ENCODE measurements around the gene NT5C3B.
"Not testable (repeated sequence)": the region's sequence is repeated elsewhere in the genome, so short reads cannot be mapped to it uniquely, and the experiment has no call there.

NT5C3B gene

GRCh38 chr17:41839448-41839847 is 3.4 kb upstream of the NT5C3B start:
- not testable (repeated sequence) for DNase-seq

- DNase-seq: no peak
These were observed 1.9 kb upstream of the NT5C3B start, which contains the start of gene KLHL10 for GRCh38 chr17:41837761-41838538. Gene KLHL10 (plus strand): TSS chr17:41837825. CDS start chr17:41837933, 108 bp downstream.

GRCh38 chr17:41836550-41837196 is 641 bp upstream of the NT5C3B start:
- DNase-seq: no peak

- DNase-seq: peak in 3 of 14 donors; percentile 12 to 41 (median 30)
These were observed 725 bp downstream of the NT5C3B start for GRCh38 chr17:41835214-41835799.

- DNase-seq: not testable (repeated sequence)
These were observed 6.1 kb downstream of the NT5C3B start for GRCh38 chr17:41829961-41830360.

- no peak for DNase-seq
These were observed 10.7 kb downstream of the NT5C3B start for GRCh38 chr17:41825175-41825845.

- DNase-seq: no peak
These were observed 11.9 kb downstream of the NT5C3B start for GRCh38 chr17:41824086-41824485.

GRCh38 chr17:41823580-41823979 is 12.5 kb downstream of the NT5C3B start:
- DNase-seq: no peak

GRCh38 chr17:41823141-41823524 is 12.9 kb downstream of the NT5C3B start:
- no peak for DNase-seq

- no peak for DNase-seq
These were observed 13.6 kb downstream of the NT5C3B start for GRCh38 chr17:41822216-41823140.

GRCh38 chr17:41821776-41822175 is 14.3 kb downstream of the NT5C3B start:
- no peak for DNase-seq

GRCh38 chr17:41818024-41818423 is 18.0 kb downstream of the NT5C3B start:
- DNase-seq: no peak

- no peak for DNase-seq
These were observed 19.3 kb downstream of the NT5C3B start for GRCh38 chr17:41816637-41817320.

GRCh38 chr17:41814195-41814594 is 21.8 kb downstream of the NT5C3B start:
- no peak for DNase-seq

- DNase-seq: no peak
These were observed 22.3 kb downstream of the NT5C3B start for GRCh38 chr17:41813699-41814124.

GRCh38 chr17:41813152-41813680 is 22.8 kb downstream of the NT5C3B start:
- DNase-seq: no peak

- peak in 12 of 14 donors; percentile 15 to 75 (median 52) for DNase-seq
These were observed 23.5 kb downstream of the NT5C3B start, which contains the start of gene FKBP10 for GRCh38 chr17:41812381-41813151. Gene FKBP10 (plus strand): TSS chr17:41813004. CDS start chr17:41813035, 31 bp downstream.

- peak in 12 of 14 donors; percentile 32 to 87 (median 72) for DNase-seq
These were observed 24.3 kb downstream of the NT5C3B start, which contains the start of gene P3H4 for GRCh38 chr17:41811549-41812380. Gene P3H4 (minus strand): TSS chr17:41811949. CDS start chr17:41811915, 34 bp downstream.

Data from C1 segment of cervical spinal cord (tissue), 14 donors.